Neural progenitor cell (in vitro differentiated cells): ENCODE measurements around the gene GHITM. TPM values are rescaled to one million over a fixed set of nuclear protein-coding genes. Genes with fewer than 3 reads are reported as not detected.

Experiments
- DNase-seq: peaks from one replicate; pipeline ENCODE4 v3.0.0-alpha.2; 2016; ENCODE audit warnings: low spot score
- H2AFZ ChIP-seq: fragments of 200-600 bp; sonication (generic); replicated peaks from 2 replicates; pipeline ENCODE4 v1.6.1; 2016; ENCODE audit warnings: antibody characterized with exemption
- H3F3A ChIP-seq: fragments of 200-600 bp; sonication (generic); 2 replicates; pipeline ENCODE4 v1.6.1; 2016; ENCODE audit warnings: antibody characterized with exemption, low read depth
- H3K27ac ChIP-seq: fragments of 200-600 bp; sonication (generic); 2 replicates; pipeline ENCODE4 v1.5.1; 2016; ENCODE audit warnings: mild to moderate bottlenecking
- H3K27me3 ChIP-seq: fragments of 200-600 bp; sonication (generic); 2 replicates; pipeline ENCODE4 v1.6.1; 2016; ENCODE audit warnings: mild to moderate bottlenecking, moderate library complexity
- H3K36me3 ChIP-seq: fragments of 200-600 bp; sonication (generic); 2 replicates; pipeline ENCODE4 v1.5.1; 2016
- H3K4me1 ChIP-seq: fragments of 200-600 bp; sonication (generic); 2 replicates; pipeline ENCODE4 v1.6.1; 2016; ENCODE audit warnings: mixed run types
- H3K4me2 ChIP-seq: fragments of 200-600 bp; sonication (generic); 2 replicates; pipeline ENCODE4 v1.6.1; 2016
- H3K4me3 ChIP-seq: fragments of 200-600 bp; sonication (generic); 2 replicates; pipeline ENCODE4 v1.5.1; 2016
- H3K79me2 ChIP-seq: fragments of 200-600 bp; sonication (generic); 2 replicates; pipeline ENCODE4 v1.6.1; 2016; ENCODE audit warnings: low read depth
- H3K9ac ChIP-seq: fragments of 200-600 bp; sonication (generic); 2 replicates; pipeline ENCODE4 v1.6.1; 2016
- H3K9me3 ChIP-seq: fragments of 200-600 bp; sonication (generic); 2 replicates; pipeline ENCODE4 v1.5.1; 2016; ENCODE audit warnings: low read depth
- H4K20me1 ChIP-seq: fragments of 200-600 bp; sonication (generic); 2 replicates; pipeline ENCODE4 v1.6.1; 2016; ENCODE audit warnings: low read depth
- H3K27ac Mint-ChIP-seq: 3 replicates; pipeline ENCODE4 v1.8.0; 2021; ENCODE audit warnings: mixed read lengths
- H3K27me3 Mint-ChIP-seq: 2 replicates; pipeline ENCODE4 v1.8.0; 2022; ENCODE audit warnings: low read depth, mild to moderate bottlenecking, inconsistent platforms, moderate library complexity, mixed read lengths; ENCODE audit not compliant: insufficient read depth
- H3K36me3 Mint-ChIP-seq: 3 replicates; pipeline ENCODE4 v1.8.0; 2021; ENCODE audit warnings: mixed read lengths
- H3K4me1 Mint-ChIP-seq: 3 replicates; pipeline ENCODE4 v1.8.0; 2021; ENCODE audit warnings: mixed read lengths
- H3K4me3 Mint-ChIP-seq: 3 replicates; pipeline ENCODE4 v1.8.0; 2021; ENCODE audit warnings: mild to moderate bottlenecking, moderate library complexity, mixed read lengths
- H3K9me3 Mint-ChIP-seq: 3 replicates; pipeline ENCODE4 v1.8.0; 2020; ENCODE audit warnings: mixed read lengths
- EZH2 ChIP-seq: fragments of 200-600 bp; sonication (generic); IDR thresholded peaks from 2 replicates; pipeline ENCODE4 v1.6.1; 2017; ENCODE audit warnings: antibody characterized with exemption, mild to moderate bottlenecking, moderate library complexity
- EZH2phosphoT487 ChIP-seq: fragments of 200-600 bp; sonication (generic); IDR thresholded peaks from 2 replicates; pipeline ENCODE4 v1.6.1; 2017; ENCODE audit warnings: antibody characterized with exemption
- total RNA-seq: library from RNA; depleted of rRNA; stranded (reverse); fragments of >200 nt; gene quantifications from 2 replicates; pipeline ENCODE4 v1.2.3, GENCODE V29; 2015; ENCODE audit warnings: low replicate concordance
- TF ChIP-seq, protein P1 (sequence below): fragments of 200-600 bp; sonication (generic); IDR thresholded peaks from 2 replicates; pipeline ENCODE4 v1.5.1; 2017; ENCODE audit warnings: antibody characterized with exemption, mild to moderate bottlenecking

The GHITM gene
- total RNA-seq, 1 donor from 2014 or later = 181 TPM

- no peaks in the 10 kb centered on the region for H3K79me2 ChIP-seq
- H3K36me3 ChIP-seq = no peaks in the 10 kb centered on the region
- Mint-ChIP-seq H3K27me3 (peaks cover 36% of the 10 kb centered on the region), H3K27ac (no peak overlapping the region), H3K4me1 (peaks cover 10% of the 10 kb centered on the region), H3K9me3 (peaks cover 2% of the 10 kb centered on the region), H3K4me3 (no peak overlapping the region), H3K36me3 (no peaks in the 10 kb centered on the region)
- H3K4me2 ChIP-seq = no peak overlapping the region
- no peak overlapping the region for H3K27ac ChIP-seq
- no peaks in the 10 kb centered on the region for H3K9me3 ChIP-seq
- H3F3A ChIP-seq = no peaks in the 10 kb centered on the region
- peaks cover 47% of the 10 kb centered on the region for H3K27me3 ChIP-seq
- H2AFZ ChIP-seq = no peak overlapping the region
- no peaks in the 10 kb centered on the region for H4K20me1 ChIP-seq
- no peak overlapping the region for H3K4me3 ChIP-seq
- TF ChIP-seq, protein P1, sequence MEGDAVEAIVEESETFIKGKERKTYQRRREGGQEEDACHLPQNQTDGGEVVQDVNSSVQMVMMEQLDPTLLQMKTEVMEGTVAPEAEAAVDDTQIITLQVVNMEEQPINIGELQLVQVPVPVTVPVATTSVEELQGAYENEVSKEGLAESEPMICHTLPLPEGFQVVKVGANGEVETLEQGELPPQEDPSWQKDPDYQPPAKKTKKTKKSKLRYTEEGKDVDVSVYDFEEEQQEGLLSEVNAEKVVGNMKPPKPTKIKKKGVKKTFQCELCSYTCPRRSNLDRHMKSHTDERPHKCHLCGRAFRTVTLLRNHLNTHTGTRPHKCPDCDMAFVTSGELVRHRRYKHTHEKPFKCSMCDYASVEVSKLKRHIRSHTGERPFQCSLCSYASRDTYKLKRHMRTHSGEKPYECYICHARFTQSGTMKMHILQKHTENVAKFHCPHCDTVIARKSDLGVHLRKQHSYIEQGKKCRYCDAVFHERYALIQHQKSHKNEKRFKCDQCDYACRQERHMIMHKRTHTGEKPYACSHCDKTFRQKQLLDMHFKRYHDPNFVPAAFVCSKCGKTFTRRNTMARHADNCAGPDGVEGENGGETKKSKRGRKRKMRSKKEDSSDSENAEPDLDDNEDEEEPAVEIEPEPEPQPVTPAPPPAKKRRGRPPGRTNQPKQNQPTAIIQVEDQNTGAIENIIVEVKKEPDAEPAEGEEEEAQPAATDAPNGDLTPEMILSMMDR = no peak
- no peak for TF ChIP-seq EZH2phosphoT487
- no peak overlapping the region for H3K9ac ChIP-seq
- H3K4me1 ChIP-seq = no peaks in the 10 kb centered on the region
- DNase-seq = no peak
Observed at GRCh38 chr10:84193327-84193726, 54.0 kb downstream of the GHITM start.

GRCh38 chr10:84193846-84194423 is 54.6 kb downstream of the GHITM start:
- Histone ChIP-seq H3K9ac (no peak overlapping the region), H3K4me3 (peak overlapping the region; percentile 71), H3F3A (no peaks in the 10 kb centered on the region), H3K9me3 (no peaks in the 10 kb centered on the region), H3K4me1 (no peaks in the 10 kb centered on the region), H3K4me2 (peak overlapping the region; percentile 100), H3K36me3 (no peaks in the 10 kb centered on the region), H2AFZ (peak overlapping the region; percentile 85), H4K20me1 (no peaks in the 10 kb centered on the region), H3K79me2 (no peaks in the 10 kb centered on the region), H3K27me3 (peaks cover 47% of the 10 kb centered on the region), H3K27ac (no peak overlapping the region)
- H3K27ac Mint-ChIP-seq = no peak overlapping the region
- DNase-seq = no peak
- H3K27me3 Mint-ChIP-seq = peaks cover 40% of the 10 kb centered on the region
- H3K36me3 Mint-ChIP-seq = no peaks in the 10 kb centered on the region
- TF ChIP-seq EZH2phosphoT487 (no peak), EZH2 (no peak)
- TF ChIP-seq, protein P1 = no peak
- peaks cover 2% of the 10 kb centered on the region for H3K9me3 Mint-ChIP-seq
- H3K4me3 Mint-ChIP-seq = peak overlapping the region; percentile 81
- H3K4me1 Mint-ChIP-seq = peaks cover 10% of the 10 kb centered on the region

GRCh38 chr10:84194424-84195043 is 55.2 kb downstream of the GHITM start, which contains the start of gene CDHR1:
TSS of gene CDHR1 (plus strand) at chr10:84194537. CDS start at chr10:84194761, 224 bp downstream.
- no peak within 1 kb of the TSS for H3K9ac ChIP-seq
- H3K27ac ChIP-seq = no peak within 1 kb of the TSS
- H3K27ac Mint-ChIP-seq = no peak within 1 kb of the TSS
- peak within 1 kb of the TSS; percentile 85 for H2AFZ ChIP-seq
- H3F3A ChIP-seq = no peaks in the 10 kb centered on the region
- H3K4me3 Mint-ChIP-seq = peak within 1 kb of the TSS; percentile 81
- no peaks in the 10 kb centered on the region for H3K79me2 ChIP-seq
- H4K20me1 ChIP-seq = no peaks in the 10 kb centered on the region
- peak within 1 kb of the TSS; percentile 100 for H3K4me2 ChIP-seq
- H3K9me3 ChIP-seq = no peaks in the 10 kb centered on the region
- no peaks in the 10 kb centered on the region for H3K36me3 Mint-ChIP-seq
- H3K4me1 ChIP-seq = no peaks in the 10 kb centered on the region
- TF ChIP-seq EZH2 (peak; percentile 61), EZH2phosphoT487 (peak; percentile 72)
- TF ChIP-seq, protein P1 = peak; percentile 15
- peaks cover 2% of the 10 kb centered on the region for H3K9me3 Mint-ChIP-seq
- DNase-seq = peak; percentile 90
- H3K4me1 Mint-ChIP-seq = peaks cover 10% of the 10 kb centered on the region
- peaks cover 40% of the 10 kb centered on the region for H3K27me3 Mint-ChIP-seq
- peak within 1 kb of the TSS; percentile 71 for H3K4me3 ChIP-seq
- H3K27me3 ChIP-seq = peaks cover 47% of the 10 kb centered on the region
- H3K36me3 ChIP-seq = no peaks in the 10 kb centered on the region
